Measurements from ENCODE around the gene RPS6KB2.
A peak's percentile ranks its signal among the peaks of the same experiment; 100 is the strongest.
"Not testable (repeated sequence)": the region's sequence is repeated elsewhere in the genome, so short reads cannot be mapped to it uniquely, and the experiment has no call there.

RPS6KB2 gene

GRCh38 chr11:67397986-67398660, 30.2 kb upstream of the RPS6KB2 start:
- no peak for DNase-seq

GRCh38 chr11:67398661-67399563, 29.4 kb upstream of the RPS6KB2 start:
- no peak for DNase-seq

GRCh38 chr11:67400251-67400941, 27.9 kb upstream of the RPS6KB2 start:
- no peak for DNase-seq

- no peak for DNase-seq
These were observed 27.3 kb upstream of the RPS6KB2 start for GRCh38 chr11:67400942-67401494.

GRCh38 chr11:67401495-67402191, 26.7 kb upstream of the RPS6KB2 start, which contains the start of gene PPP1CA:
Gene PPP1CA (minus strand): TSS chr11:67401858. CDS start chr11:67401782, 76 bp downstream.
- peak; percentile 70 for DNase-seq

GRCh38 chr11:67402192-67402839, 26.0 kb upstream of the RPS6KB2 start:
- DNase-seq = peak; percentile 72

- not testable (repeated sequence) for DNase-seq
These were observed 25.2 kb upstream of the RPS6KB2 start for GRCh38 chr11:67403085-67403484.

- no peak for DNase-seq
These were observed 23.6 kb upstream of the RPS6KB2 start for GRCh38 chr11:67404515-67405195.

GRCh38 chr11:67405196-67405567, 23.1 kb upstream of the RPS6KB2 start:
- no peak for DNase-seq

GRCh38 chr11:67405688-67406339, 22.5 kb upstream of the RPS6KB2 start:
- DNase-seq = no peak

- DNase-seq = no peak
These were observed 21.8 kb upstream of the RPS6KB2 start for GRCh38 chr11:67406420-67406968.

- DNase-seq = no peak
These were observed 21.2 kb upstream of the RPS6KB2 start for GRCh38 chr11:67406969-67407687.

- DNase-seq = no peak
These were observed 20.6 kb upstream of the RPS6KB2 start for GRCh38 chr11:67407688-67408163.

- DNase-seq = no peak
These were observed 19.7 kb upstream of the RPS6KB2 start for GRCh38 chr11:67408437-67409200.

GRCh38 chr11:67409261-67409666, 19.0 kb upstream of the RPS6KB2 start:
- DNase-seq = no peak

GRCh38 chr11:67409781-67410368, 18.4 kb upstream of the RPS6KB2 start:
- DNase-seq = no peak

- DNase-seq = no peak
These were observed 17.9 kb upstream of the RPS6KB2 start for GRCh38 chr11:67410369-67410831.

Measured in retina (tissue), 1 donor.